WTC11 (cell line): ENCODE measurements around the gene DBN1.

ENCODE experiments used
- FOXP4 ChIP-seq: sonication (generic); formaldehyde crosslinking; IDR thresholded peaks from 2 replicates; pipeline ENCODE4 v1.8.0; 2022; ENCODE audit warnings: mild to moderate bottlenecking, missing genetic modification reagents
- JUN ChIP-seq: sonication (generic); formaldehyde crosslinking; IDR thresholded peaks from 2 replicates; pipeline ENCODE4 v1.8.0; 2023; ENCODE audit warnings: mild to moderate bottlenecking, missing genetic modification reagents
- NFE2L1 ChIP-seq: sonication (generic); formaldehyde crosslinking; IDR thresholded peaks from 2 replicates; pipeline ENCODE4 v1.8.1; 2023; ENCODE audit warnings: missing genetic modification reagents
- SMAD3 ChIP-seq: sonication (generic); formaldehyde crosslinking; IDR thresholded peaks from 2 replicates; pipeline ENCODE4 v1.8.0; 2022; ENCODE audit warnings: missing genetic modification reagents, mild to moderate bottlenecking, borderline replicate concordance
- ZBTB21 ChIP-seq: sonication (generic); formaldehyde crosslinking; IDR thresholded peaks from 2 replicates; pipeline ENCODE4 v1.8.1; 2023; ENCODE audit warnings: mild to moderate bottlenecking, missing genetic modification reagents, borderline replicate concordance

- TF ChIP-seq ZBTB21 (CRISPR knock-in tag): no peak
- no peak for TF ChIP-seq NFE2L1 (CRISPR knock-in tag)
- no peak for TF ChIP-seq SMAD3 (CRISPR knock-in tag)
- TF ChIP-seq JUN (CRISPR knock-in tag): no peak
- TF ChIP-seq FOXP4 (CRISPR knock-in tag): no peak
These were observed 33.0 kb downstream of the DBN1 start for GRCh38 chr5:177440211-177440989.
